Activated CD4-positive, alpha-beta T cell treated with anti-CD3 and anti-CD28 coated beads, Interleukin-2, Interleukin-6, amounts not matched to agents 100 ng/mL and 50 ng/mL, durations not matched to agents 16 hours and 8 hours (primary cell): ENCODE results near the gene UBAC2.
A peak's percentile ranks its signal among the peaks of the same experiment; 100 is the strongest.
"Not testable (repeated sequence)": the region's sequence is repeated elsewhere in the genome, so short reads cannot be mapped to it uniquely, and the experiment has no call there.

Experiments
- DNase-seq: peaks from one replicate; pipeline ENCODE4 v3.0.0-alpha.2; 2020

Gene UBAC2

GRCh38 chr13:99215184-99215830 lies 14.7 kb downstream of the UBAC2 start:
- peak; percentile 69 for DNase-seq

- no peak for DNase-seq
Observed at GRCh38 chr13:99217461-99218110, 16.9 kb downstream of the UBAC2 start.

GRCh38 chr13:99218126-99218525 lies 17.5 kb downstream of the UBAC2 start:
- DNase-seq, result no peak

GRCh38 chr13:99218545-99218944 lies 17.9 kb downstream of the UBAC2 start:
- DNase-seq, result no peak

- peak; percentile 80 for DNase-seq
Observed at GRCh38 chr13:99218969-99219368, 18.3 kb downstream of the UBAC2 start.

- DNase-seq, result peak; percentile 48
Observed at GRCh38 chr13:99220199-99220935, 19.7 kb downstream of the UBAC2 start.

GRCh38 chr13:99221567-99222239 lies 21.0 kb downstream of the UBAC2 start:
- DNase-seq, result no peak

GRCh38 chr13:99223587-99223986 lies 22.9 kb downstream of the UBAC2 start:
- no peak for DNase-seq

GRCh38 chr13:99224021-99224420 lies 23.4 kb downstream of the UBAC2 start:
- DNase-seq, result no peak

- DNase-seq, result no peak
Observed at GRCh38 chr13:99225078-99225477, 24.4 kb downstream of the UBAC2 start.

- no peak for DNase-seq
Observed at GRCh38 chr13:99226513-99226912, 25.9 kb downstream of the UBAC2 start.

- no peak for DNase-seq
Observed at GRCh38 chr13:99227331-99227900, 26.8 kb downstream of the UBAC2 start.

GRCh38 chr13:99227909-99228688 lies 27.4 kb downstream of the UBAC2 start:
- peak; percentile 46 for DNase-seq

- peak; percentile 59 for DNase-seq
Observed at GRCh38 chr13:99228737-99229691, 28.4 kb downstream of the UBAC2 start.

- DNase-seq, result not testable (repeated sequence)
Observed at GRCh38 chr13:99230588-99230987, 29.9 kb downstream of the UBAC2 start.

GRCh38 chr13:99230991-99231390 lies 30.3 kb downstream of the UBAC2 start:
- DNase-seq, result no peak

GRCh38 chr13:99231721-99232120 lies 31.1 kb downstream of the UBAC2 start:
- no peak for DNase-seq

GRCh38 chr13:99237981-99238662 lies 37.5 kb downstream of the UBAC2 start:
- DNase-seq, result peak; percentile 72

- no peak for DNase-seq
Observed at GRCh38 chr13:99246100-99246499, 45.4 kb downstream of the UBAC2 start.

GRCh38 chr13:99249178-99249577 lies 48.5 kb downstream of the UBAC2 start:
- not testable (repeated sequence) for DNase-seq
